Epithelial cell of prostate (primary cell): Measurements from ENCODE around the gene KLHL35.

Experiments
- DNase-seq: peaks from one replicate; pipeline ENCODE4 v3.0.0-alpha.2; 2011; ENCODE audit warnings: low read depth, low spot score
- H3K27ac ChIP-seq: fragments of 450-650 bp; 2 replicates; pipeline ENCODE4 v1.5.1; 2017; ENCODE audit warnings: mild to moderate bottlenecking

KLHL35 gene

GRCh38 chr11:75445315-75445953, 12.4 kb upstream of the KLHL35 start:
- no peak for DNase-seq
- no peak overlapping the region for H3K27ac ChIP-seq

GRCh38 chr11:75443043-75443442, 10.0 kb upstream of the KLHL35 start:
- H3K27ac ChIP-seq, result no peak overlapping the region
- DNase-seq, result no peak

GRCh38 chr11:75442161-75442885, 9.3 kb upstream of the KLHL35 start:
- no peak for DNase-seq
- no peak overlapping the region for H3K27ac ChIP-seq

GRCh38 chr11:75441804-75442132, 8.8 kb upstream of the KLHL35 start:
- no peak overlapping the region for H3K27ac ChIP-seq
- DNase-seq, result no peak

- no peak for DNase-seq
- H3K27ac ChIP-seq, result no peak overlapping the region
Observed at GRCh38 chr11:75440960-75441803, 8.2 kb upstream of the KLHL35 start.

- DNase-seq, result no peak
- no peak overlapping the region for H3K27ac ChIP-seq
Observed at GRCh38 chr11:75439495-75440120, 6.6 kb upstream of the KLHL35 start.

GRCh38 chr11:75439026-75439425, 6.0 kb upstream of the KLHL35 start:
- no peak overlapping the region for H3K27ac ChIP-seq
- DNase-seq, result no peak

GRCh38 chr11:75437966-75438659, 5.1 kb upstream of the KLHL35 start:
- no peak overlapping the region for H3K27ac ChIP-seq
- DNase-seq, result no peak

- no peak for DNase-seq
- no peak overlapping the region for H3K27ac ChIP-seq
Observed at GRCh38 chr11:75436806-75437205, 3.8 kb upstream of the KLHL35 start.

GRCh38 chr11:75435571-75435925, 2.5 kb upstream of the KLHL35 start:
- DNase-seq, result no peak
- no peak overlapping the region for H3K27ac ChIP-seq

- no peak for DNase-seq
- no peak overlapping the region for H3K27ac ChIP-seq
Observed at GRCh38 chr11:75434886-75435570, 2.0 kb upstream of the KLHL35 start.

GRCh38 chr11:75434051-75434450, 1.0 kb upstream of the KLHL35 start:
- DNase-seq, result no peak
- H3K27ac ChIP-seq, result no peak overlapping the region

- no peak for DNase-seq
- no peak overlapping the region for H3K27ac ChIP-seq
Observed at GRCh38 chr11:75433443-75433842, 440 bp upstream of the KLHL35 start.

- H3K27ac ChIP-seq, result no peak overlapping the region
- DNase-seq, result no peak
Observed at GRCh38 chr11:75431533-75432525, 1.2 kb downstream of the KLHL35 start.

GRCh38 chr11:75430714-75431532, 2.1 kb downstream of the KLHL35 start:
- DNase-seq, result no peak
- no peak overlapping the region for H3K27ac ChIP-seq

GRCh38 chr11:75429902-75430713, 2.9 kb downstream of the KLHL35 start:
- H3K27ac ChIP-seq, result no peak overlapping the region
- DNase-seq, result no peak

- no peak for DNase-seq
- no peak overlapping the region for H3K27ac ChIP-seq
Observed at GRCh38 chr11:75429641-75429901, 3.4 kb downstream of the KLHL35 start.
